Left renal pelvis (tissue), 4 donors: Measurements from ENCODE around the gene HTR3B. TPM values are rescaled to one million over a fixed set of nuclear protein-coding genes. Genes with fewer than 3 reads are reported as not detected.
"Not testable (repeated sequence)": the region's sequence is repeated elsewhere in the genome, so short reads cannot be mapped to it uniquely, and the experiment has no call there.

Experiments used
- DNase-seq, 4 donors: peaks; one replicate each; pipeline ENCODE4 v3.0.0-alpha.2; 2013; ENCODE audit warnings: low read depth in 4 of 4, low spot score in 3 of 4
- polyA plus RNA-seq, 4 donors: library from polyadenylated mRNA; unstranded; fragments of 120-200 nt; gene quantifications; one replicate each; pipeline ENCODE4 v1.2.1, GENCODE V29; 2013; ENCODE audit not compliant: insufficient read length in 4 of 4

HTR3B gene, protein sequence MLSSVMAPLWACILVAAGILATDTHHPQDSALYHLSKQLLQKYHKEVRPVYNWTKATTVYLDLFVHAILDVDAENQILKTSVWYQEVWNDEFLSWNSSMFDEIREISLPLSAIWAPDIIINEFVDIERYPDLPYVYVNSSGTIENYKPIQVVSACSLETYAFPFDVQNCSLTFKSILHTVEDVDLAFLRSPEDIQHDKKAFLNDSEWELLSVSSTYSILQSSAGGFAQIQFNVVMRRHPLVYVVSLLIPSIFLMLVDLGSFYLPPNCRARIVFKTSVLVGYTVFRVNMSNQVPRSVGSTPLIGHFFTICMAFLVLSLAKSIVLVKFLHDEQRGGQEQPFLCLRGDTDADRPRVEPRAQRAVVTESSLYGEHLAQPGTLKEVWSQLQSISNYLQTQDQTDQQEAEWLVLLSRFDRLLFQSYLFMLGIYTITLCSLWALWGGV
- under 1 TPM in 3 of 4 donors, not detected in 1; 0.11 to 0.32 (median 0.19) TPM for polyA plus RNA-seq

DNA sequence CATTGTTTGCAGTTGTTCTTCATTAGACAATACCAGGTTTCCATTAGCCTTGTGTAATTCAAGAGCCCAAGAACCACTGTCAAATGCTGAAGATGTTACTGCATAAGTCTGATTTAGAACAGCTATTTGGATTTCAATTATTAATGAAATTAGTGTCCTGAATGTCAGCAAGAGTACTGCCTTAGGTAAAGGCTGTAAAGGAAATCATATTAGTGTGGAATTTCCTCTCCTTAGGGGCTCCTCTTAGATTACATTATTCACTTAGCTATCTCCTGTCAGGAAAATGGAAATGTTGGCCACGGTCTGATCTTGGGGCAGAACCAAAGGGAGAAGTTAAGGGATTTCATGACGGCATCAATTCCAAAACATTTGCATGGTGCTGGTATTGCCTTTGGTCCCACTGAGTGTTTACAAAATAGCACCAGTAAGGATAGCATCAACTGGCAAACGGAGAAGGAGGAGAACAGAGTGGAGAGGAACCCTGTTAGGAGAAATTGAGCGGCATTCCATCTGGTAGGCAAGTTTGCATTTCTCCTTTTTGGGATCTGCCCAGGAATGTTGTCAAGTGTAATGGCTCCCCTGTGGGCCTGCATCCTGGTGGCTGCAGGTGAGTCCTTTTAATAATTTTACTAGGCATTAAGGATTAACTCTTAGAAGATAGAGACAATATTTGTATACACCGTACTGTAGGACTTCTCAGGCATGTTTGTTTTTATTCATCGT lies at the start of gene HTR3B:
Gene HTR3B, plus strand, starts transcription at position 418 of the 723 bp plus-strand sequence. Its CDS starts 138 bp downstream, at position 556.
- DNase-seq, result no peak

DNA sequence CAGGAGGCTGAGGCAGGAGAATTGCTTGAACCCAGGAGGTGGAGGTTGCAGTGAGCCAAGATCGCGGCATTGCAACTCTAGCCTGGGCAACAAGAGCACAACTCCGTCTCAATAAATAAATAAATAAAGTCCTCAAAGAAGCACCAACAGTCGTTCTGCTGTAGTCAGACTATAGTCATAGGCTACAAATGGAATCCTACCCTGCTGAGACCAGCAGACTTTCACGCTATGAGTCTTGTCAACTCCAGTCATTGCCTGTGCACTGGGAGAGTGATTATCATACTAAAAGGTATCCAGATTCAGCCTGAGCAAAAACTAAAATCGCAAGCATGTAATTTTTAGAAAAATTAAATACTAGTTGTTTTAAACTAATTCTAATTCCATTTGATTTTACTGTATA lies 48.8 kb upstream of the HTR3B start:
- DNase-seq, result no peak

DNA sequence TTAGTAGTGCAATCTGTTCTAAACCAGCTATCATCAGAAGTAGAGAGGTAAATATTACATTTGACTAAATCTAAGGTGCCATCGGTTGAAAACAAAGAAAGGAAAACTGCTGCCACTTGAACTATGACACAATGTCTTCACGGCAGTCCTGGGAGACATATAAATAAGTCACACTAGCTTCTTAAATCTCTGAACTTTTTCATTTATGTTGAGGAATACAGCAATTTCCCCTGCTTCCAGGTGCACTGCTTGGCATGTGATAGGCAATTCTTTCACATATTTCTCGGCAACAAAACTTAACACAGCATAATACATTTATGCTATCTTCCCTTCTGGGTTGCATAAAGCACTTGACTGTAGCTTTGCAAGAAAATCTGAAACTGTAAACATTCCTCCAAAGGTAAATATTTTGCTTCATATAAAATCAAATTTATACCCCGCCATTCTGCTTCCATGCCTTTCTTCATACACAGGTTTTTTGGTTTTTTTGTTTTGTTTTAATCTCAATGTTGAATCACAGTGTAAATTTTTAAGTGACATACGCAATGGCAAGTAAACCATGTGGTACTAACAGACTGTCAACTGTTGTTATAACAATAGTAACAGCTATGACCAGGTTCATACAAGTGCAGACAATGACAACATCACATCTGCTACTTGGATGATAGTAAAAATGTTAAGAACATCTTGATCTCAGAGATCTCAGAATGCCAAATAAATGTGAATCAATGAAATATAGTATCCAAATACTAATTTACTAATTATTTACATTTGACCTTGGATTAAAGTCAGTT lies 47.4 kb upstream of the HTR3B start:
- DNase-seq, result no peak

DNA sequence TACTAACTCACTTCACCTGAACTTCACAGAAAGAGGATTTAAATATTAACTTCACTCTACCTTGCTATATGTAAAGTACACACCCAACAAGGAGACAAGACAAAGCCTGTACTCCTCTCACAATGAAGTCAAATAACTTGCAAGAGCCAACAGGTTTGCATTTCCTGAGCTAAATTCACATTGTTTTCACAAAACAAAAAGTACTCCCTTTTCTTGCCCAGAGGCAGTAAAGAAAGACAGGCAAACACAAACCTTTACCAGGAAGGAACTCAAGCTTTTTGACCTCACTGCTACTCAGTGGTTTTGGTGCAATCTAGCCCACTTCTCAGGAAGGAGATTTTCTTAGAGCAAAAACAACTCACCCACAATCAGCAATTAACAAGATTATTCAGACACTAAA lies 44.9 kb upstream of the HTR3B start:
- no peak for DNase-seq

DNA sequence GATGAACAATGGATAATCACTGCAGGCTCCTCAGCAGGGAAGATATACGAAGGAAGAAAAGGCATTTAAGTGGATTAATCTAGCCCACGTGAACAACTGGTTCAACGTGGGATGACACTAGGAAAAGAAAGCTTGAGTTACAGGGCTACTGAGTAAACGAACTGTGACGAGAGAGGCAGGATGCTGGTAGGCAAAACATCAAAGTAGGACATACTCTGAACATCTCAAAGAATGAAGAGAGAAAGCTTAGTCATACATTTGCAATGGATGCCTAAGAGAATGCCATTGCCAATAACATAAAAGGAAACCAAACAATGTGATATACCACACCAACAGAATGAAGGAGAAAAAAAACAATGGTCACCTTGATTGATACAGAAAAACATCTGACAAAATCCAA lies 42.2 kb upstream of the HTR3B start:
- DNase-seq, result no peak

DNA sequence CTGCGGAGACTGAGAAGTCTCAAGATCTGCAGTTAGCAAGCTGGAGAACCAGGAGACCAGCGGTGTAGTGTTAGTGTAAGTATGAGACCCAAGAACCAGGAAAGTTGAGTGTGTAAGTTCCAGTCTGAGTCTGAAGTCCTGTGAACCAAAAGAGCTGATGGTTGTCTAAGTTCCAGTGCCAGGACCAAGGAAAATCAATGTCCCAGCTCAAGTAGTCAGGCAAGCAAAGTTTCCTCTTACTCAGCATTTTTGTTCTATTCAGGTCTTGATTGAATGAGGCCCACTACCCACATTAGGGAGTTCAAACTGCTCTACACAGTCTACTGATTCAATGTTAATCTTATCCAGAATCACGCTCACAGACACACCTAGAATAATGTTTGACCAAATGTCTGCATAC lies 40.2 kb upstream of the HTR3B start:
- DNase-seq, result no peak

DNA sequence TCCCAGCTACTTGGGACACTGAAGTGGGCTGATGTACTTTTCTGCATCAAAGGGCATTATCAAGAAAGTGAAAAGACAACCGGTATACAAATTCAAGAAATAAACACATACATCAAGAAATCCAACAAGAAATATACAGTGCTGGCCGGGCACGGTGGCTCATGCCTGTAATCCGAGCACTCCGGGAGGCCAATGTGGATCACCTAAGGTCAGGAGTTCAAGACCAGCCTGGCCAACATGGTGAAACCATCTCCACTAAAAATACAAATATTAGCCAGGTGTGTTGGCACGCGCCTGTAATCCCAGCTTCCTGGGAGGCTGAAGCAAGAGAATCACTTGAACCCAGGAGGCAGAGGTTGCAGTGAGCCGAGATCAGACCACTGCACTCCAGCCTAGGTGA lies 38.7 kb upstream of the HTR3B start:
- DNase-seq, result no peak

DNA sequence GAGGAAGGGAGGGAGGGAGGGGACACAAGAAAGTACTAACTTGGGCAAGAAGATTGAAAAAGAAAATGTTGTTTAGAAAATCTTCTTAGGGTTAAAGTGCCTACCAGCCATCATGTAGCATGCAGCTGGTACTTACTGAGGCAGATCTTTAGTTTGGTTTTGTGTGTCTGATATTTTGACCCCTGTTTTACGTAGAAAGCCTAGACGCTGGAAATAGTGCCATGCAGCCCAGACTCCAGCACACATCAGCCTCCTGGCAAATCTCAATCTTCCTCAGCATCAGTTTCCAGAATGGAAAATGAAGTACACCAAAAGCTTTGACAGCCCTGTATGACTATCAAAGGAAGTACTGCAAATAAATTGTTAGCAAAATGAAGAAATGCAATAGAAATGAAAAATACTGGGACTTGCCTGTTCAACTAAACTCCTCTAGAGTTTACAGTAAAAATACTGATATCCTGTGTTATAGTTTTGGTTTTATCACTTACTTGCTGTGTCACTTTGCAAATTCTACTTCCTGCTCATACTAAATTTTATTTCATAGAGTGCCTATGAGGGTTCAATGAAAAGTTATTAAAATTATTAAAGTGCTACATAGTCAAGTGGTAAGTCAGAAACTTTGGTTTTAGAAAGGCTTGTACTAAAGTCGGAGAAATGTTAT lies 36.6 kb upstream of the HTR3B start:
- DNase-seq, result no peak

DNA sequence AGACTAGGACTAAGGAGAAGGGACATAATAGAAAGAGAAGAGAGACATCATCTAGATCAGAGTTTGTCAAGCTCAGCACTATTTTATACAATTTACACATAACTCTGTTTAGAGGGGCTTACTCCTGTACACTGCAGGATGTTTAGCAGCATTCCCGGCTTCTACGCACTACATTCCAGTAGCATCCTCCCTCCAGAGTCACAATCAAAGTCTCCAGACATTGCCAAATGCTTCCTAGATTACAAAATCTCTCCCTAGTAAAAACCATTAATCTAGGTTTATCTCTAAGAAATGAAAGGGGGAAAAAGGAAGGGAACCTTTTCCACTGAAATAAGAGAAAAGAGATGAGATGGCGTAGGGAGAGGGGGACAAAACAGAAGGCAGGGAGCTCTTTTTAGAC lies 33.3 kb upstream of the HTR3B start:
- no peak for DNase-seq

DNA sequence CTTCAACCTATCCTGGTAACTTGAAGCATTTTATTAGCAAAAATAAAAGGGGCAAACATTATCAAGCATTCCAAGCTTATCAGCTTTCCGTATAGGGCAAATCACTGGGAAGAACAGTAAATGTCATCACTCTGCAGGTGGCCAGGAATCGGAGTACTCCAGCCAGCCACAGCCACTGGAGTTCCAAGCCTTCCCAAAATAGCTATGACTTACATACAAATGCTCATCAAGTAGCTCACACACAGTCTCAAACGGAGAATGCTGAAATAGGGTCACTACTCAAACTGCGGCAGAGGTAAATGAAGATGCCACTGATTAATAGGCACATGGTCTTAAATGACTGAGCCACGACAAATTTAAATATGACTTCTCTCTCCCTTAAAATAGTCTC lies 31.4 kb upstream of the HTR3B start:
- DNase-seq, result no peak

DNA sequence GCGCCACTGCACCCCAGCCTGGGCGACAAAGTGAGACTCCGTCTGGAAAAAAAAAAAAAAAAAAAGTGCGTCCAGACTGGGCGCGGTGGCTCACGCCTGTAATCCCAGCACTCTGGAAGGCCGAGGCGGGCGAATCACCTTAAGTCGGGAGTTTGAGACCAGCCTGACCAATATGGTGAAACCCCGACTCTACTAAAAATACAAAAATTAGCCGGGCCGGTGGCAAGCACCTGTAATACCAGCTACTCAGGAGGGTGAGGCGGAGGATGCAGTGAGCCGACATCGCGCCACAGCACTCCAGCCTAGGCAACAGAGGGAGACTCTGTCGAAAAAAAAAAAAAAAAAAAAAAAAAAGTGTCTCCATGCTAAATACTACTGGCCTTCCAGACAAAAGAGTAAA lies 30.5 kb upstream of the HTR3B start:
- no peak for DNase-seq

DNA sequence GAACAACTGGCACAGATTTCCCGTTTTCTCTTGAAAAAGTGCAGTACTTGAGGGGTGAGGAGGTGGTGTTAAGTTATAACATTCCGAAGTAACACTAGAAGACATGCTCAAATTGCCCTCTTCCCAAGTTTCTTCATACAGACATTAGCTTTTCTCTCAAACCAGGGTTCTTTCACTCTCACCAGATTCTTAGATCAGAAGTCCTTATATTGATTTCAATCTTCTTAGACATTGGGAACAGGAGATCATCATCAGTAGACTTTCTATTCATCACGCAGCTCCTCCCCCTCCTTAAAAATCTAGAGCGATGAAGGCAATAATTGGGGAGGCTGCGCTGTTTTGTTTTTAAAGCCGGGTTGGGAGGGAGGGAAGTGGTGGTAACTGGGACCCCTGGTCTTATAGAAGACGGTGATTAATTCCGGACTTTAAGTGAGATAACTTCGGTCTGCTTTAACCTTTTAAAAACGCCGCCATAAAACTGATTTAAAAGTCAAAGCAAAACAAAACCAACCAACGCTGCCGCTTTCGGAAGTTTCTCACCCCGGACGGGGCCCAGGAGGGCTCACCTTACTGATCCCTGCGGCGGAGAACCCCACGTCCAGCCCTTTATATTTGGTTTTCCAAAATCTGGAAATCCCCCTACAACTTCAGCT lies 29.9 kb upstream of the HTR3B start:
- no peak for DNase-seq

DNA sequence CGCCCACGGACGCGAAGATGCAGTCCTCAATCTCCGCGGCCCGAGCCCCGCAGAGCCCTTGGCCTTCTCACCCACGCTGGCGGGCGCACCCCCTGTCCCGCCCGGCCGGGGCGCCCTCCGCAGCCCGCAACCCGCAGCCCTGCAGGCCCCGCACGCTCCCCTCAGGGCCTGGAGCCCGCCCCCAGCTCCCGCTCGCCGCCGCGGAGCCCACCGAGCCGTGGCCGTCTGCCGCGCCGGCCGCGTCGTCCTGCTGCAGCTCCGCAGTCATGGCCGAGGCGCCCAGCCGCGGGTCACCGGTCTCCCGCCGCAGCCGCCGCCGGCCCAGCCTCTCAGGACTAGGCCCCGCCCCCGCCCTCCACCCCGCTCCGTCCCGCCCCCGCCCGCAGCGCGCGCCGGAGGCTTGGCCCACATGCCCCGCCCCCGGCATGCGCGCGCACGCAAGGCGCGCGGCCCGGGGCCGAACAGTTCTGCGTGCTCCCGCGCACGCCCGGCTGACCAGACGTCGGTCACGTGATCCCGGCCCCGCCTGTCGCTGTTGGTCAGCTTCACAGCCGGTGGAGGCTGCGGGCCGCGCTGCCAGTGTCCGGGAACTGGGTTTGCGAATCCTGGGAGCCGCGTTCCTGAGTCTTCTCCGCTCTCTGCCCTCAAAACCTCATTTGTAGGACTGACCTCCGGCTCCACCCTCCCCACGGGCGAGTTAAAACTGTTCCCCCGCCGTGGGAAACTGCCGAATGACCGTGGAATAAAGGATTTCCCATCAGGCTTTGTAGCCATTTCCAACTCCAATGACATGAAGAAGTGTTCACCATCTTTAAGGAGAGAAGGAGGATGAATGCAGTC lies 29.1 kb upstream of the HTR3B start, which contains the start of gene USP28:
Gene USP28, minus strand, starts transcription at position 339 of the 840 bp plus-strand sequence. Its CDS starts 71 bp downstream, at position 268.
- peak; percentile 89 to 97 (median 94) for DNase-seq

DNA sequence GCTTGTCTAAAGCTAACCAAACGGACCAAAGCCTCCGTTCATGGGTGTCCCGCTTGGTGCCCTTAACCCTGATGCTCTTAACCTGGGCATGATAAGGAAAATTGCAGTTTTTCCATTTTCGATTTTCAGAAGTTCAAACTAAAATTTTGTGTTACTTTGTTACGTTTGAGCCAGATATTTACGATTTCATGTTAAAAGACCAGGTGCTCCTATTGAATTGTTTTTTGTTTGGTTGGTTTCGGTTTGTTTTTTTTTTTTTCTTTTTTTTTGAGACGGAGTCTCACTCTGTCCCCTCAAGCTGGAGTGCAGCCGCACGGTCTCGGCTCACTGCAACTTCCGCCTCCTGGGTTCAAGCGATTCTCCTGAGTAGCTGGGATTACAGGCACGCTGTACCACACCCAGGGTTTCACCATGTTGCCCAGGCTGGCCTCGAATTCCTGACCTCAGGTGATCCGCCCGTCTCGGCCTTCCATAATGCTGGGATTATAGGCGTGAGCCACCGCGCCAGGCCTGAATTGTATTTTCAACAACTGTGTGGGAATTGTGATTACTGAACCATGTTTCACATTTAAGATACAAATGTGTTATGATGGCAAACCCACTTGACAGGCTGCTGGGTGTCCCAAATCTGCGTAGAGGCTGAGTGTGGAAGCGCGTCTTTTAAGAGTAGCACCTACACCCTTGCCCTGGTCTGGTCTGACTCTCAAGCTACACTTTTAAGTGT lies 28.4 kb upstream of the HTR3B start:
- DNase-seq, result no peak

DNA sequence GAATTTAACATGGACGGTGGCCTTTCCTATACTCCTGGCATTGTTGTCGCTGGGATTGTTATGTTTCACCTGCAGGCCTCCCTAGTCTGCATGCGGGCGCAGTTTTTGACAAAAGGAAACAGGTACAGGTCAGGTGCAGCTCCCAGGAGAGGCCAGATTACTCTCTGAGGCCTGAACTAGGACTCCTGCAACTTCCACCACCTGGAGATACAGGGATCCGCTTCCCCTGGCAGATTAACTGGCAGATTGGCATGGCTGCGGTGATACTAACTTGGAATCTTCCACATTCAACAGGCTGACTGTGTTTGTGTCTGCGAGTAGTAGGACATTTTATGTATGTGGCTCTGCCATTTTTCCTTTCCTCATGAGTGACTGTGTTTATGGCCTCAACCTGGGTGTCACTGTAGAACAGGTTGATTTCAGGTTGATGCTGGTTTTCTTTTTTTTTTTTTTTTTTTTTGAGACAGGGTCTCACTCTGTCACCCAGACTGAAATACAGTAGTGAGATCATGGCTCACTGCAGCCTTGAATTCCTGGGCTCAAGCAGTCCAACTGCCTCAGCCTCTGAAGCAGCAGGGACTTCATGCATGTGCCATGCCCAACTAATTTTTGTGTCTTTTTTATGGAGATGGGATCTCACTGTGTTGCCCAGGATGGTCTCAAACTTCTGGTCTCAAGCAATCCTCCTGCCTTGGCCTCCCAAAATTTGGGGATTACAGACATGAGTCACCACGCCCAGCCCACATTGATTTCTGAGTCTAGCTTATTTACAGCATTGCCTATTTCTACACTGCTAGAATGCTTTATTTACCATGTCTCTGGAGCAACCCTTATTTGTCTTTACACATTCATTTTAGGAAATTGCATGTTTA lies 27.6 kb upstream of the HTR3B start:
- no peak for DNase-seq

DNA sequence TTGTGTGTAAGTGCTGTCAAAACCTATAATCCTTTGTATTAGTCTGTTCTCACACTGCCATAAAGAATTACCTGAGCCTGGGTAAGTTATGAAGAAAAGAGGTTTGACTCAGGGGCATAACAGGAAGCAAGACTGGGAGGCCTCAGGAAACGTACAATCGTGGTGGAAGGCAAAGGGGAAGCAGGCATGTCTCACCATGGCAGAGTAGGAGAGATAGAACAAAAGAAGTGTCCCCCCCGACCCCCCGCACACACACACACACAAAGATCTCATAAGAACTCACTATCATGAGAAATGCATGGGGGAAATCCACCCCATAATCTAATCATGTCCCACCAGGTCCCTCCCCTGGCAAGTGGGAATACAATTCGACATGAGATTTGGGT lies 26.9 kb upstream of the HTR3B start:
- no peak for DNase-seq

DNA sequence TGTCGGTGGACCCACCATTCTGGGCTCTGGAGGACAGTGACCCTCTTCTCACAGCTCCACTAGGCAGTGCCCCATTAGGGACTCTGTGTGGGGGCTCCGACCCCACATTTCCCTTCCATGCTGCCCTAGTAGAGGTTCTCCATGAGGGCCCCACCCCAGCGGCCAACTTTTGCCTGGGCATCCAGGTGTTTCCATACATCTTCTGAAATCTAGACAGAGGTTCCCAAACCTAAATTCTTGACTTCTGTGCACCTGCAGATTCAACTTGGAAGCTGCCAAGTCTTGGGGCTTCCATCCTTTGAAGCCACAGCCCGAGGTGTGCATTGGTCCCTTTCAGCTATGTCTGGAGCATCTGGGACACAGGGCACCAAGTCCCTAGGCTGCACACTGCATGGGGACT lies 25.1 kb upstream of the HTR3B start:
- DNase-seq, result not testable (repeated sequence)
